Skeletal muscle satellite cell (primary cell): Measurements from ENCODE around the gene ADAMTS7.
"Not testable (repeated sequence)": the region's sequence is repeated elsewhere in the genome, so short reads cannot be mapped to it uniquely, and the experiment has no call there.

Experiments
- H3K27me3 ChIP-seq: 2 replicates; pipeline ENCODE4 v1.7.0; 2013; ENCODE audit warnings: low read length; ENCODE audit not compliant: control insufficient read depth, insufficient read depth
- H3K36me3 ChIP-seq: 2 replicates; pipeline ENCODE4 v1.7.0; 2013; ENCODE audit warnings: mild to moderate bottlenecking, control low read depth, low read length; ENCODE audit not compliant: insufficient read depth
- H3K4me1 ChIP-seq: 2 replicates; pipeline ENCODE4 v1.7.0; 2013; ENCODE audit warnings: low read length; ENCODE audit not compliant: control insufficient read depth, insufficient read depth
- H3K4me2 ChIP-seq: 2 replicates; pipeline ENCODE4 v1.7.0; 2013; ENCODE audit warnings: mild to moderate bottlenecking, low read length
- H3K4me3 ChIP-seq: 2 replicates; pipeline ENCODE4 v1.7.0; 2013; ENCODE audit warnings: low read length
- H3K9ac ChIP-seq: 2 replicates; pipeline ENCODE4 v1.7.0; 2013; ENCODE audit warnings: mild to moderate bottlenecking, low read depth, low read length, moderate library complexity
- H3K9me3 ChIP-seq: replicated peaks from 2 replicates; pipeline ENCODE4 v1.7.0; 2013; ENCODE audit warnings: mild to moderate bottlenecking, control low read depth, low read length

ADAMTS7 gene

DNA sequence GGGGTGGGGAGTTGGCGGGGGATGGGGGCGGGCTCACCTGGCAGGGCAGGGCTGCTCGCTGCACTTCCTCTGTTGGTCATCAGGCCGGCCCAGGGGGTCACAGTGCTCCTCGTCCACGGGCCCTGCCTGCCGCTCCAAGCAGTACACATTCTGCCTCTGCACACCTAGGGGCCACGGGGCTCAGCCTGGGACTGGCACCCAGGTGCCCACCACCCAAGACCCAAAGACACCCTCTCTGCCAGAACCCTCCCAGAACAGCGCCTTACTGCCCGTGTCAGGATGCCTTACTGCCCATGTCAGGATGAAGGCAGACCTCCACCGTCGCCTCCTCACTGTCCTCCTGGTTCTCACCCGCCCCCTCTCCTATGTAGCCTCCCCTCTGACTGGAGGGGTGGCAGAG is 43.2 kb downstream of the ADAMTS7 start:
- no peaks in the 10 kb centered on the region for H3K4me1 ChIP-seq
- peaks cover 4% of the 10 kb centered on the region for H3K36me3 ChIP-seq
- no peaks in the 10 kb centered on the region for H3K27me3 ChIP-seq
- H3K4me2 ChIP-seq, result no peak overlapping the region
- no peak overlapping the region for H3K4me3 ChIP-seq
- no peak overlapping the region for H3K9ac ChIP-seq
- no peaks in the 10 kb centered on the region for H3K9me3 ChIP-seq

DNA sequence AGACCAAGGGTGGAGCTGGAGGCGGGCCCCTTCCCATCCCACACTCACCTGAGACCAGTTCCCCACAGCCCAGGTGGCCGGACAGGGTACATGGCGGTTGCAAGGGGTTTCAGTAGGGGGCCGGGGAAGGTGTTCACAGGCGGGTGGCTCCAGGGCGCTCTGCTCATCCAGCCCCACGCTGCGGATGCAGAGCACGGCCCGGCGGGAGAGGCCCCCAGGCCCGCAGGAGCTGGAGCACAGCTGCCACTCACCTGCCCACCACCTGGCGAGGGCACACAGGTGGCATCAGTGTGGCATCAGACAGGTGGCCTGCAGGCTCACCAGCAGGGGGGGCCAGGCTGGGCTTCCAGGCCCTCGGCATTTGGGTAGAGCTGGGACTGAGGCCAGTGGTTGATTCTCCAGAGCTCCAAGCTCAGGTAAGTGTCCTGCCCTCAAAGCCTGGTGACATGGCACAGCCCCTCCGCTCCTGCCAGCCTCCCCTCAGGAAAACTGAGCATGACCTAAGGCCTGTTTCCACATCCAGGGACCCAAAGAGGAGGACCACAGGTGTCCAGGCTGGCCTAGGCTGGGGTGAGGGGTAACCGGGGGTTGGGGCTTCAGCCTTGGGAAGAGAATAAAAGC is 43.8 kb downstream of the ADAMTS7 start:
- Histone ChIP-seq H3K9ac (no peak overlapping the region), H3K9me3 (no peaks in the 10 kb centered on the region), H3K36me3 (peaks cover 4% of the 10 kb centered on the region), H3K27me3 (no peaks in the 10 kb centered on the region), H3K4me3 (no peak overlapping the region), H3K4me1 (no peaks in the 10 kb centered on the region), H3K4me2 (no peak overlapping the region)

GRCh38 chr15:78766641-78767071 is 44.6 kb downstream of the ADAMTS7 start:
- not testable (repeated sequence) for H3K4me3 ChIP-seq

GRCh38 chr15:78766041-78766440 is 45.2 kb downstream of the ADAMTS7 start:
- Histone ChIP-seq H3K4me2 (no peak overlapping the region), H3K27me3 (no peaks in the 10 kb centered on the region), H3K36me3 (peaks cover under 1% of the 10 kb centered on the region), H3K4me3 (no peak overlapping the region), H3K9me3 (no peaks in the 10 kb centered on the region), H3K4me1 (peaks cover 5% of the 10 kb centered on the region), H3K9ac (no peak overlapping the region)

More at GRCh38 chr15:78766641-78767071, 44.6 kb downstream of the ADAMTS7 start:
- H3K4me1 ChIP-seq, H3K27me3 ChIP-seq, H3K9me3 ChIP-seq, H3K4me2 ChIP-seq, H3K9ac ChIP-seq, H3K36me3 ChIP-seq: not testable (repeated sequence)

DNA sequence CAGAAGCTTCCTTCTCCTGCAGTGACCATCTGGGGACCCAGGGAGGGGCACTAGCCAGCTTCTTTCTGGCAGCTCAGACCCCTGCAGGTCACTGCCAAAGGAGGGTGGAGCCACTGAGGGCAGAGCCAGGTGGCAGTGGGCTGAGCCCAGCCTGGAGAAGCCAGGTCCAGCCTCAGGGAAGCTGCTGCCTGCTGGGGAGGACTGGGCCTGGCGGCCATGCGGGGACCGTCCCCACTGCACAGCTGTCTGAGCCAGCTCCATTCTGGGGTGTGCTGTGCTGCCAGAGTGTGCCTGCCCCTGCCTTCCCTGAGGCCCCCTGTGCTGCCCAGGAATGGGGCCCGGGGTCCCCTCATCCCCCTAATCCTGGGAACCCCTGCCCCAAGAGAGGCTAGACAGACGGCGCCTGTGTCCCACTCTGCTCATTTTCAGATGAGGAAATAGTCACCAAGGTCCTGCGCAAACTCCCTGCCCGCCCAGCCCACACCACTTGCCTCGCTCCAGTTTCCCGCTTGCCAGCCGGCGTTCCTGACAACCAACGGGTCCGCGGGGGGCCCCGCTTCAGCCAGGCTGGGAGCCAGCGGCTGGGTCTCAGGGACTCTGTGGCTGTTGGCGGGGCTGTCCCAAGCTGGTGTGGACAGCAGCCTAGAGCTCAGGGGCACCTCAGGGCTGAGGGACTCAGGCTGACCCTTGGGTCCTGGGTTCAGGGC is 46.0 kb downstream of the ADAMTS7 start:
- not testable (repeated sequence) for H3K4me1 ChIP-seq, H3K36me3 ChIP-seq, H3K9ac ChIP-seq, H3K4me3 ChIP-seq, H3K9me3 ChIP-seq, H3K27me3 ChIP-seq, H3K4me2 ChIP-seq

- peaks cover 16% of the 10 kb centered on the region for H3K4me1 ChIP-seq
- not testable (repeated sequence) for H3K9ac ChIP-seq, H3K36me3 ChIP-seq, H3K4me3 ChIP-seq, H3K27me3 ChIP-seq, H3K4me2 ChIP-seq, H3K9me3 ChIP-seq
Measured at GRCh38 chr15:78764340-78765153, 46.7 kb downstream of the ADAMTS7 start.

GRCh38 chr15:78763796-78764241 is 47.4 kb downstream of the ADAMTS7 start:
- no peaks in the 10 kb centered on the region for H3K36me3 ChIP-seq
- no peaks in the 10 kb centered on the region for H3K9me3 ChIP-seq
- no peak overlapping the region for H3K4me2 ChIP-seq
- peaks cover 18% of the 10 kb centered on the region for H3K4me1 ChIP-seq
- H3K27me3 ChIP-seq, result no peaks in the 10 kb centered on the region
- H3K4me3 ChIP-seq, result no peak overlapping the region
- no peak overlapping the region for H3K9ac ChIP-seq

- Histone ChIP-seq H3K9ac (no peak overlapping the region), H3K4me2 (no peak overlapping the region), H3K27me3 (no peaks in the 10 kb centered on the region), H3K36me3 (no peaks in the 10 kb centered on the region), H3K9me3 (no peaks in the 10 kb centered on the region), H3K4me1 (peaks cover 22% of the 10 kb centered on the region), H3K4me3 (no peak overlapping the region)
Measured at GRCh38 chr15:78762985-78763795, 48.1 kb downstream of the ADAMTS7 start.

DNA sequence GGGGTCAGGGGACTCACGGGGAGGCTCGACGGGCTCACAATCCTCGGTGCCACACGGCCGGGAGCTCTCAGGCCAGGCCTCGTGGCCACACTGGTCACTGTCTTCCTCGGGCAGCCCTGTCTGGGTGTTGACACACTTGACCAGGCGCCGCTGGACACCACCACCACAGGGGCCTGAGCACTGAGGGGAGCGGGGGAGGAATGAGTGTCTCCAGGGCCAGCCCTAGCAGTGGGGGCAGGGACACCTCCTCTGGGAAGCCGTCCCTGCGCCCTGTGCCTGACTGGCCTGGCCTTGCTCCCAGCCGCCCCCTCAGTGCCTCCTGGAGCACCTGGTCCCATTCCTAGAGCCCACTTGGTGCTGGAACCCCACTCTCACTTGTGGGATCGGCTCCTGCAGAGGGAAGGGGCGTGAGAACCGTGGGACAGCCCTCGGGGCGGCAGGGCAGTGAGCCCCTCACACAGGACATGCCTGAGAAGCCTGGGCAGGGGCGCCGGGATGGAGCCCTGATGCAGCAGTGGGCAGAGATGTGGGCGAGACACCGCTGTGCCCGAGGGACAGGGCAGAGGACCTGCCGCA is 48.8 kb downstream of the ADAMTS7 start:
- not testable (repeated sequence) for H3K9ac ChIP-seq, H3K4me2 ChIP-seq, H3K36me3 ChIP-seq, H3K4me3 ChIP-seq, H3K9me3 ChIP-seq, H3K27me3 ChIP-seq
- H3K4me1 ChIP-seq, result peaks cover 28% of the 10 kb centered on the region

DNA sequence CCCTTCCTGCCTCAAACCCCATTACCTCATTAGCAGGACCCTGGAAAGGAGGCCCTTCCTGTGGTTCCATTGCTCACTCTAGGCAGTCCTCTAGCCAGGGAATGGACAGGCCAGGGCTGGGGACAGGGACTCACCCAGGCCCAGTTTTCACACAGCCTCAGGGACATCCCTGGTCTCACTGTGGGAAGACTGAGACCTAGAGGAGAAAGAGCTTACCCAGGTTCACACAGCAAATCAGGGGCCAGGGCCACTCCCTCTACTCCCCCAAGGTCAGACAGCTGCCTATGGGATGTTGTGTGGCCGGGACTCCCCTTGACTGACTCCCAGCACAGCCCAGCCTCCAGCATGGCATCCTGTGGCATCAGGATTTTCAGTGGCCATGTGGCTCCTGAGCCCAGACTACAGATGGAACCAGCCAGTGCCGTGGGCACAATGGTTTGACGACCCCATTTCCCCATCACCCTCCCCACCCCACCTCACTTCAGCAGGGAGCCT is 49.3 kb downstream of the ADAMTS7 start:
- no peak overlapping the region for H3K4me2 ChIP-seq
- H3K4me3 ChIP-seq, result no peak overlapping the region
- H3K36me3 ChIP-seq, result no peaks in the 10 kb centered on the region
- H3K9me3 ChIP-seq, result no peaks in the 10 kb centered on the region
- no peak overlapping the region for H3K9ac ChIP-seq
- H3K27me3 ChIP-seq, result no peaks in the 10 kb centered on the region
- peaks cover 33% of the 10 kb centered on the region for H3K4me1 ChIP-seq

DNA sequence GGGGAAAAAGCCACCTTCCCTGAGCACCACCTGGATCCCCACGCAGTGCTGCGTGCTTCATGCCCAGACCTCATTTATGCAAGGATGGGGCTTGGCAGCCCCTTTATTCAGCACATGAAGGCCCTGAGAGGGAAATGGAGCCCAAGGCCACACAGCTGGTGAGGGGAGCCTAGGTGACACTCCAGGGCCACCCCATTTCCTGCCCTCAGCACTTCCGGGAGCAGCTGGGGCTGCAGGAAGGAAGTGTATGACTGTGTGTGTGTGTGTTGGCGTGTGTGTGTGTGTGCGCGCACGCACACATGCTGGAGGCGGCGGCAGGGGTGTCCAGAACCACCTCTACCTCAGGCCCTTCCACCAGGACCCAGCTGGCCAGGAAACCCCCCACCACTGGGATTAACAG is 49.8 kb downstream of the ADAMTS7 start:
- H3K9me3 ChIP-seq, H3K9ac ChIP-seq, H3K4me3 ChIP-seq, H3K4me2 ChIP-seq, H3K36me3 ChIP-seq, H3K27me3 ChIP-seq: not testable (repeated sequence)
- H3K4me1 ChIP-seq, result peaks cover 37% of the 10 kb centered on the region
